BJ (cell line): ENCODE data around the gene RRP9. TPM values are rescaled to one million over a fixed set of nuclear protein-coding genes. Genes with fewer than 3 reads are reported as not detected.

Experiments used
- CTCF ChIA-PET: fragments of 350-600 bp; formaldehyde crosslinking; extraction: SDS; loops from one replicate; lab custom pipeline; 2021; ENCODE audit warnings: antibody characterized with exemption, inconsistent platforms; lab: Yijun Ruan, JAX
- POLR2A ChIA-PET: fragments of 300-600 bp; sonication (Branson Sonifier 250); formaldehyde crosslinking; extraction: SDS; loops from one replicate; lab custom pipeline; 2021; ENCODE audit warnings: antibody characterized with exemption; lab: Charles Lee
- DNase-seq: peaks from one replicate; pipeline ENCODE4 v3.0.0-alpha.2; 2011; ENCODE audit warnings: low read depth
- H3K27me3 ChIP-seq: 2 replicates; pipeline ENCODE4 v1.6.0; 2011; ENCODE audit warnings: low read length; ENCODE audit not compliant: control insufficient read depth, insufficient read depth
- H3K36me3 ChIP-seq: 2 replicates; pipeline ENCODE4 v1.5.1; 2011; ENCODE audit warnings: low read length; ENCODE audit not compliant: control insufficient read depth, insufficient read depth
- H3K4me3 ChIP-seq: 2 replicates; pipeline ENCODE4 v1.5.1; 2011; ENCODE audit warnings: low read depth, mild to moderate bottlenecking, control low read depth, low read length
- polyA plus RNA-seq: library from polyadenylated mRNA; depleted of rRNA; stranded (reverse); fragments of >200 nt; gene quantifications from 2 replicates; pipeline ENCODE4 v1.2.3, GENCODE V29; 2011
- TF ChIP-seq, protein P1 (sequence below): IDR thresholded peaks from 2 replicates; pipeline ENCODE4 v1.5.1; 2011; ENCODE audit warnings: low read depth, mild to moderate bottlenecking, control low read depth, inconsistent platforms, low read length, moderate library complexity; ENCODE audit not compliant: insufficient read depth

Gene RRP9
- polyA plus RNA-seq, 1 experiment: 23.4 TPM

DNA sequence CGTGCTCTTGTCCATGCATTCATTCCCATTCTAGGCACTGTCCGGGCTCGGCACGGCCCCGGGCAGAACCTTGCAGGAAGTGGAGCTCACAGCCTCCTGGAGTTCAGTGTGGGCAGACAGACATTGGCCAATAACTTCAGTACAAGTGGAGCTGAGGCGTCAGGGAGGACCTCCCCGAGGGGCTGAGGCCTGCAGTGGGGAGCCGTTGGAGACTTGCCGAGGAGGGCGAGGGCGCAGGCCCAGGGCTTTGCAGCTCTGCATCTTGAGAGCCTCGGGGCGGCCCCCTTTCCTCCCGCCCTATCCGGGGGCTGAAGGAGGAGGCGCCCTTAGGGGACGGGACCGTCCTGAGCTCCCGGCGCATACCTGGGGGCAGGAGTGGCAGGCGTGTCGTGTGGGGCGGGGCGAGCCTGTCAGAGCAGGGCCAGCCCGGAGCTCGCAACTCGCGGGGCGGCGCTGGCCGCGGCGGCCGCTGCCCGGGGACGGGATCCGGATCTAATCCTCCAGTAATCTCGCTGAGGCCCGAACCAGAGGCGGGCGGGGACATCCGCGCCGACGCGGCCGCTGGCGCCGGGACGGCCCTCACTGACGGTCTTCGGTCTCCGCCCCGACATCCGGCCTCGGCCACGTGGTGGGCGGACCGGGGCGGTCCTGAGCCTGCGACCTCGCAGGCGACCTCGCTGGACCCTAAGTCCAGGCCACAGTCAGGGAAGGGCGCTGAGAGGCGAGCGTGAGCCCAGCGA lies 41.3 kb upstream of the RRP9 start, which contains the start of gene ACY1:
TSS of gene ACY1 (plus strand) at position 698 of the 740 bp plus-strand sequence. CDS start 530 bp downstream, outside the sequence.
- no peaks in the 10 kb centered on the region for H3K27me3 ChIP-seq
- TF ChIP-seq, protein P1, sequence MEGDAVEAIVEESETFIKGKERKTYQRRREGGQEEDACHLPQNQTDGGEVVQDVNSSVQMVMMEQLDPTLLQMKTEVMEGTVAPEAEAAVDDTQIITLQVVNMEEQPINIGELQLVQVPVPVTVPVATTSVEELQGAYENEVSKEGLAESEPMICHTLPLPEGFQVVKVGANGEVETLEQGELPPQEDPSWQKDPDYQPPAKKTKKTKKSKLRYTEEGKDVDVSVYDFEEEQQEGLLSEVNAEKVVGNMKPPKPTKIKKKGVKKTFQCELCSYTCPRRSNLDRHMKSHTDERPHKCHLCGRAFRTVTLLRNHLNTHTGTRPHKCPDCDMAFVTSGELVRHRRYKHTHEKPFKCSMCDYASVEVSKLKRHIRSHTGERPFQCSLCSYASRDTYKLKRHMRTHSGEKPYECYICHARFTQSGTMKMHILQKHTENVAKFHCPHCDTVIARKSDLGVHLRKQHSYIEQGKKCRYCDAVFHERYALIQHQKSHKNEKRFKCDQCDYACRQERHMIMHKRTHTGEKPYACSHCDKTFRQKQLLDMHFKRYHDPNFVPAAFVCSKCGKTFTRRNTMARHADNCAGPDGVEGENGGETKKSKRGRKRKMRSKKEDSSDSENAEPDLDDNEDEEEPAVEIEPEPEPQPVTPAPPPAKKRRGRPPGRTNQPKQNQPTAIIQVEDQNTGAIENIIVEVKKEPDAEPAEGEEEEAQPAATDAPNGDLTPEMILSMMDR: no peak
- ChIA-PET CTCF (interaction anchor here (0.6 to 4.5 kb wide), 10 partner anchors 9 to 429 kb away, joined by 3 to 42 read pairs (median 6); partner anchors contain the start of genes ABHD14A, ABHD14B, PARP3 and RPL29), POLR2A (interaction anchor here (0.8 kb wide), 1 partner anchor 42 kb away, joined by 3 read pairs; the partner anchor contains the start of gene RRP9)
- peak within 1 kb of the TSS; percentile 54 for H3K4me3 ChIP-seq
- peak; percentile 45 for DNase-seq
- peaks cover 3% of the 10 kb centered on the region; the same call in 1 of the 2 replicates for H3K36me3 ChIP-seq

GRCh38 chr3:51982352-51982837 lies 40.7 kb upstream of the RRP9 start:
- ChIA-PET POLR2A (interaction anchor here (0.8 kb wide), 1 partner anchor 41 kb away, joined by 3 read pairs; the partner anchor contains the start of gene RRP9), CTCF (interaction anchor here (0.6 to 4.5 kb wide), 10 partner anchors 8 to 430 kb away, joined by 3 to 42 read pairs (median 6); partner anchors contain the start of genes ABHD14A, ABHD14B, PARP3 and RPL29)
- Histone ChIP-seq H3K36me3 (peaks cover 3% of the 10 kb centered on the region; the same call in 1 of the 2 replicates), H3K27me3 (no peaks in the 10 kb centered on the region), H3K4me3 (peak overlapping the region; percentile 54)
- TF ChIP-seq, protein P1: peak; percentile 59
- no peak for DNase-seq

GRCh38 chr3:51980253-51980652 lies 38.5 kb upstream of the RRP9 start:
- CTCF ChIA-PET: interaction anchor here (4.3 kb wide), 1 partner anchor 38 kb away, joined by 17 read pairs; the partner anchor contains the start of genes PARP3 and RRP9
- H3K27me3 ChIP-seq: no peaks in the 10 kb centered on the region
- TF ChIP-seq, protein P1: no peak
- no peak overlapping the region for H3K4me3 ChIP-seq
- H3K36me3 ChIP-seq: peaks cover 3% of the 10 kb centered on the region; the same call in 1 of the 2 replicates
- POLR2A ChIA-PET: no interaction called here
- DNase-seq: no peak

DNA sequence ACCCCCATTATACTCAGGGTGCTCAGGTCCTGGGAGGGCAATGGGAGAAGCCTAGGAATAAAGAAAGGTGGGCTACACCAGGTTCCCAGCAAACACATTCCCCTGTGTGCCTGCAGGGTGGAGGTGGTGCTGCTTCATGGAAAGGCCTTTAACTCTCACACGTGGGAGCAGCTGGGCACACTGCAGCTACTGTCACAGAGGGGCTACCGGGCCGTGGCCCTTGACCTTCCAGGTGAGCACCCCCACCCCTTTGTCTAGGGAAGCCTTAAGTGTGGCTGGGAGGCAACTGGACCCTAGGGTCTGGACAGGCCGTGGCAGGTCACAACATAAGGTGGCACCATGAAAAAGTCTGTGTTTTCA lies 36.4 kb upstream of the RRP9 start:
- no peak for DNase-seq
- H3K4me3 ChIP-seq: no peak overlapping the region
- POLR2A ChIA-PET: no interaction called here
- TF ChIP-seq, protein P1: no peak
- CTCF ChIA-PET: interaction anchor here (4.3 kb wide), 1 partner anchor 36 kb away, joined by 17 read pairs; the partner anchor contains the start of genes PARP3 and RRP9
- no peaks in the 10 kb centered on the region for H3K27me3 ChIP-seq
- H3K36me3 ChIP-seq: peaks cover 3% of the 10 kb centered on the region; the same call in 1 of the 2 replicates

DNA sequence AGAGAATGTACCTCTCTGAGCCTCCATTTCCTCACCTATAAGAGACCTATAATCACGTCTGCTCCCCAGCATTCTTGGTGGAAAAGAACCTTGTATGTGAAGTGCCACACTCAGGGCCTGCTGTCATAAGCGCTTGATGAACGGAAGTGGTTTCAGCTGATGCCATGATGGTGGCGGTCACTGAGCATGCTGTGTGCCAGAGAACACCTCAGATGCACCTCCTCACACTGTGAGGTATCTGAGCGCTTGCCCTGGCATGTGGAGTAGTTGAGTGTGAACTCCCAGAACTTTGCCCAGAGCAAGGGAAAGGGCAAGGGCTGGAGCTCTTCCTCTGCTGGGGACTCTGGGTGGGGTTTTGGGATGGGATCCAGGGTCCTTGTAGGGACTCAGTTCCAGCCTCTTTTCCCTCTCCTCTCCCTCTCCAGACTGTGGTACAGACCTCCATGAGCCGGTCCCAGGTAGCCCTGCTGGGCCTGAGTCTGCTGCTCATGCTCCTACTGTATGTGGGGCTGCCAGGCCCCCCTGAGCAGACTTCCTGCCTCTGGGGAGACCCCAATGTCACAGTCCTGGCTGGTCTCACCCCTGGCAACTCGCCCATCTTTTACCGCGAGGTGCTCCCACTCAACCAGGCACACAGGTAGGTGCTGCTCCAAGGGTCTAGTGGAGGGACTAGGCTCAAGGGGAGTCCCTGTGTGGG lies 35.9 kb upstream of the RRP9 start:
- no peak for DNase-seq
- ChIA-PET CTCF (interaction anchor here (4.3 kb wide), 1 partner anchor 35 kb away, joined by 17 read pairs; the partner anchor contains the start of genes PARP3 and RRP9), POLR2A (no interaction called here)

More for the DNA sequence above, 35.9 kb upstream of the RRP9 start:
- Histone ChIP-seq H3K4me3 (no peak overlapping the region), H3K36me3 (peaks cover 3% of the 10 kb centered on the region; the same call in 1 of the 2 replicates), H3K27me3 (no peaks in the 10 kb centered on the region)
- TF ChIP-seq, protein P1: no peak
